PC-3 (cell line): ENCODE results near the gene CHRNA9.

Experiments used
- CTCF ChIP-seq: fragments of 300-600 bp; sonication (generic); conservative IDR thresholded peaks from 2 replicates; pipeline ENCODE4 v1.5.1; 2017; ENCODE audit warnings: antibody characterized with exemption, low read depth, mild to moderate bottlenecking, low read length
- EZH2 ChIP-seq: fragments of 300-600 bp; sonication (generic); IDR thresholded peaks from one replicate; pipeline ENCODE4 v1.6.1; 2017; ENCODE audit warnings: antibody characterized with exemption, mild to moderate bottlenecking, low read length; ENCODE audit not compliant: unreplicated experiment

DNA sequence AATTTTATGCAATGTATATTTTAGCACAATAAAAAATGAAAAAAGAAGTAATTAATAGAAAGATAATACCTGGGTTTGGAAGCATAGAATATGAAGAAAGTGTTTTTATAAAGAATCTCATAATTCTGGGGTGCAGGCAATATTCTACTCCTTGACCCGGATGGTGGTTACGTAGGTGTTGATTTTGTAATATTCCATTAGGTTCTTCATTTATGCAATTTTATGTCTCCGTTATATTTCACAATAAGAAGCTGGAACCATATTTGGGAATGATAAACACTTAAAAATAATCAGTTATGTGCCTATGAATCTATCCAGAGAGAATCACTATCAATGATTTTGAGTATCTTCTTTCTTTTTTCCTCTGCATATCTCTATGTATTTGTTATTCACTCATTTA, 38.5 kb downstream of the CHRNA9 start:
- TF ChIP-seq EZH2: no peak
- TF ChIP-seq CTCF: no peak
